Right renal pelvis (tissue), 4 donors: Measurements from ENCODE around the gene RASEF. TPM values are rescaled to one million over a fixed set of nuclear protein-coding genes. Genes with fewer than 3 reads are reported as not detected.
"Not testable (repeated sequence)": the region's sequence is repeated elsewhere in the genome, so short reads cannot be mapped to it uniquely, and the experiment has no call there.

Experiments used
- DNase-seq, 4 donors: peaks; one replicate each; pipeline ENCODE4 v3.0.0-alpha.2; 2013; ENCODE audit warnings: low read depth in 4 of 4, low spot score in 3 of 4, missing footprints in 1 of 4
- polyA plus RNA-seq, 4 donors: library from polyadenylated mRNA; unstranded; fragments of 120-200 nt; gene quantifications; one replicate each; pipeline ENCODE4 v1.2.1, GENCODE V29; 2013; ENCODE audit not compliant: insufficient read length in 4 of 4

The RASEF gene
- polyA plus RNA-seq, 4 donors: 6.8 to 9.8 (median 7.2) TPM

- no peak for DNase-seq
Measured at GRCh38 chr9:82987370-82988189, 75.4 kb downstream of the RASEF start.

- DNase-seq: no peak
Measured at GRCh38 chr9:82981552-82981951, 81.4 kb downstream of the RASEF start.

- no peak for DNase-seq
Measured at GRCh38 chr9:82975176-82975575, 87.8 kb downstream of the RASEF start.

- DNase-seq: no peak
Measured at GRCh38 chr9:82972446-82972845, 90.5 kb downstream of the RASEF start.

- DNase-seq: no peak
Measured at GRCh38 chr9:82970359-82970758, 92.6 kb downstream of the RASEF start.

GRCh38 chr9:82969291-82969690, 93.7 kb downstream of the RASEF start:
- DNase-seq: no peak

GRCh38 chr9:82968816-82969215, 94.1 kb downstream of the RASEF start:
- no peak for DNase-seq

- DNase-seq: no peak
Measured at GRCh38 chr9:82968388-82968787, 94.6 kb downstream of the RASEF start.

- peak; percentile 77 to 78 (median 78) for DNase-seq
Measured at GRCh38 chr9:82961504-82962125, 101.3 kb downstream of the RASEF start.

- DNase-seq: peak in 3 of 4 donors; percentile 8 to 42 (median 30)
Measured at GRCh38 chr9:82957529-82958379, 105.2 kb downstream of the RASEF start.

- no peak for DNase-seq
Measured at GRCh38 chr9:82949203-82949602, 113.7 kb downstream of the RASEF start.

GRCh38 chr9:82940376-82940775, 122.6 kb downstream of the RASEF start:
- no peak for DNase-seq

- DNase-seq: no peak
Measured at GRCh38 chr9:82939451-82939850, 123.5 kb downstream of the RASEF start.

- no peak for DNase-seq
Measured at GRCh38 chr9:82938426-82939218, 124.3 kb downstream of the RASEF start.

GRCh38 chr9:82936561-82936960, 126.4 kb downstream of the RASEF start:
- not testable (repeated sequence) for DNase-seq

GRCh38 chr9:82934949-82935348, 128.0 kb downstream of the RASEF start:
- DNase-seq: no peak

- not testable (repeated sequence) for DNase-seq
Measured at GRCh38 chr9:82934025-82934424, 128.9 kb downstream of the RASEF start.

GRCh38 chr9:82930116-82930515, 132.8 kb downstream of the RASEF start:
- no peak for DNase-seq
